Astrocyte of the hippocampus (primary cell): ENCODE measurements around the gene VILL.

Experiments used
- DNase-seq: peaks from one replicate; pipeline ENCODE4 v3.0.0; 2011; ENCODE audit warnings: low read depth, low spot score

Gene VILL

DNA sequence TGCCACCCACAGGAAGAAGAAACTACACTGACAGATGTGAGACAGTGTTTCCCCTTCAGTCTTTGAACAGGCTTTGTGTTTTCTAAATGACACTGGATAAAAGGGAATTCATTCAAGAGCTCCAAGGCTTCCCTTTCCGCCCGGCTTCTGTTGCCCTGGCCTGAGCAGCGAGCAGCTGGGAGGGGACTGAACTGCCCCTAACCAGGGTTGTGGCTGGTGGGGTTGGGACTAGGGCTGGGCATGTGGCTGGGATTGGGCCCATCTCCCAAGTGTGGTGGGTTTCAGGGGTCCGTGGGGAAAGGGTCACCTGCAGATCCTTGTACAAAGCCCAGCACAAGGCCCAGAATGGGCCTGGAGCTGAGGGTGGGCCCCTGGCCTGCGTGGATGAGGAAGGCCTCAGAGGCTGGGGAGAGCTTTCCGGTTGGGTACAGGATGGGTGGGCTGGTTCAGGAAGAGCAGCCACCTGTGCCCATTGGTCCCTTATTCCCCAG lies 10.4 kb downstream of the VILL start:
- DNase-seq: no peak

DNA sequence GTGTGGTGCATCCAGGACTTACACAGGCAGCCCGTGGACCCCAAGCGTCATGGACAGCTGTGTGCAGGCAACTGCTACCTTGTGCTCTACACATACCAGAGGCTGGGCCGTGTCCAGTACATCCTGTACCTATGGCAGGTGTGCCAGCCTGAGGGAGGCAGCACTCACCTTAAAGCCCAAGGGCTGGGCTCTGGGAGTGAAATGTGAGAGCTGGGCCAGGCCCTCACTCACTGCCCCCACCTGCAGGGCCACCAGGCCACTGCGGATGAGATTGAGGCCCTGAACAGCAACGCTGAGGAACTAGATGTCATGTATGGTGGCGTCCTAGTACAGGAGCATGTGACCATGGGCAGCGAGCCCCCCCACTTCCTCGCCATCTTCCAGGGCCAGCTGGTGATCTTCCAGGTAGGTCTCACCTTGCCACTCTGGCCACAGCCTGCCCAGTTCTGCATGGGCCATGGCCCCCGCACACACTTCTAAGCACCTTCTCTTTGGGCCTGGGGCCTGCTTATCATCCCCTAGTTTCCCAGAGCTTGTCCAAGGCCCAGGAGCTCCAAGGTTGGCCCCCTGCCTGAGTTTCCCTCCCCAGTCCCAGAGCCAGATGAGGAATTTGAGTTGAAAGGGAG lies 11.0 kb downstream of the VILL start:
- DNase-seq: no peak

- DNase-seq: no peak
These were observed 11.8 kb downstream of the VILL start for GRCh38 chr3:38002291-38002876.

DNA sequence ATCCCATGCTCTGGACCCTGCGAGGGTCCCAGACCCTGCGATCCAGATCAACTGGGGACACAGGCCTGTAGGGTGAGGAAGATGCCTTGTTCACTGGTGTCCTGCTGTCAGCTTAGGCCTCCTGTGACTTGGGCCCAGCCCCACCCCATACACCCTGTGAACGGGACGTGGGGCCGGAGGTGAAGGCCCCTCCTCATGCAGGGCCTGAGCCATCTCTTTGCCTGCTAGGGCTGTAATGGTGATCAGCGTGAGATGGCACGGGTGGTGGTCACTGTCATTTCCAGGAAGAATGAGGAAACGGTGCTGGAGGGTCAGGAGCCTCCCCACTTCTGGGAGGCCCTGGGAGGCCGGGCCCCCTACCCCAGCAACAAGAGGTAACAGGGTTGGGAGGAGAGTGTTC lies 12.4 kb downstream of the VILL start:
- DNase-seq: no peak

GRCh38 chr3:38003371-38003816 lies 12.8 kb downstream of the VILL start:
- peak; percentile 77 for DNase-seq

DNA sequence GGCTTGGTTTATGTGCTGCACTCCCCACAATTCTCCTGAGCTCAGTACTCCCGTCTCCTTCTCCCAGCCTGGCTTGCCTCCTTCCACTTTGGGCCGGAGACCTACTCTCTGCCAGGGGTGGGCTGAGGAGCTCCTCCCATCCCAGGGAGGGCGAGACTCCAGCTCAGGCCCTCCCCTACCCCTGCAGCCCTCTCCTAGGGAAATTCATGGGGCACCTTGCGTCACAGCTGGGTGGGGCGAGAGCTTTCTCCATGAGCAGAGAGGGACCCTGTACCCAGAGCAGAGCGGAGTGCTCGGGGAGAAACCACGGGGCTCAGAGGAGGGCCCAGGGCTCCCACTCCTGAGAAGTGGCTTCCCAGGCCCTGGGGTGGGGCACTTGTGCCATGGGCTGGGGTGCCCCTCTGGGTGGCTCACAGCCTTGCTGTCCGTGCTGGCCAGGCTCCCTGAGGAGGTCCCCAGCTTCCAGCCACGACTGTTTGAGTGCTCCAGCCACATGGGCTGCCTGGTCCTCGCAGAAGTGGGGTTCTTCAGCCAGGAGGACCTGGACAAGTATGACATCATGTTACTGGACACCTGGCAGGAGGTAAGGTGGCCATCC lies 13.3 kb downstream of the VILL start:
- no peak for DNase-seq

DNA sequence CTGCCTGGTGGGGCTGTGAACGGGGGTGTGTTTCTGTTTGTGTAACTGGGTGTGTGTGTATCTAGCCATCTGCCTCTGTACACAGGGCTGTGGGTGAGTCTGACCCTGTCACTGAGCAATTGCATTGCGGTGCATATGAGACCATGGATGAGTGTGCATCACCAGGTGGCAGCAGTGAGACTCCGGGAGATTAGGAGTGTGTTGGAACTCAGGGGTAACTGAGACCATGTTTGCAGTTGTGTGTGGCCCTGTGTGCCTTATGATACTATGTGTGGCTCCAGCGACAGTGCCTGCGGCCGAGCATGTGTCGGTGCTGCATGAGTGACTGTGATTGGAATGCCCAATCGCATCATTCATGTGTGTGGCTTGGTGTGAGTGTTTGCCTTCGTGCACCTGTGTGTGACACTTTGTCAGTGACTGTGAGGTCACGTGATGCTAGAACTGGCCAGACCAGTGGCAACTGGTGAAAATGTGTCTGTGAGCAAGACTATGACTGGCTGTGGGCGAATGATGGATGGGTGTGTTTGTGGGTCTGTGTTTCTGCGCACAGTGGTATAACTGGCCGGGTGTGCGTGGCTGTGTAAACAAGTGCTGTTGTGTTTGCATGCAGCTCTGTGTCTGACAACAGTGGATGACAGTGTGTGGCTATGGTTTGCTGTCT lies 14.0 kb downstream of the VILL start:
- DNase-seq: peak; percentile 83

DNA sequence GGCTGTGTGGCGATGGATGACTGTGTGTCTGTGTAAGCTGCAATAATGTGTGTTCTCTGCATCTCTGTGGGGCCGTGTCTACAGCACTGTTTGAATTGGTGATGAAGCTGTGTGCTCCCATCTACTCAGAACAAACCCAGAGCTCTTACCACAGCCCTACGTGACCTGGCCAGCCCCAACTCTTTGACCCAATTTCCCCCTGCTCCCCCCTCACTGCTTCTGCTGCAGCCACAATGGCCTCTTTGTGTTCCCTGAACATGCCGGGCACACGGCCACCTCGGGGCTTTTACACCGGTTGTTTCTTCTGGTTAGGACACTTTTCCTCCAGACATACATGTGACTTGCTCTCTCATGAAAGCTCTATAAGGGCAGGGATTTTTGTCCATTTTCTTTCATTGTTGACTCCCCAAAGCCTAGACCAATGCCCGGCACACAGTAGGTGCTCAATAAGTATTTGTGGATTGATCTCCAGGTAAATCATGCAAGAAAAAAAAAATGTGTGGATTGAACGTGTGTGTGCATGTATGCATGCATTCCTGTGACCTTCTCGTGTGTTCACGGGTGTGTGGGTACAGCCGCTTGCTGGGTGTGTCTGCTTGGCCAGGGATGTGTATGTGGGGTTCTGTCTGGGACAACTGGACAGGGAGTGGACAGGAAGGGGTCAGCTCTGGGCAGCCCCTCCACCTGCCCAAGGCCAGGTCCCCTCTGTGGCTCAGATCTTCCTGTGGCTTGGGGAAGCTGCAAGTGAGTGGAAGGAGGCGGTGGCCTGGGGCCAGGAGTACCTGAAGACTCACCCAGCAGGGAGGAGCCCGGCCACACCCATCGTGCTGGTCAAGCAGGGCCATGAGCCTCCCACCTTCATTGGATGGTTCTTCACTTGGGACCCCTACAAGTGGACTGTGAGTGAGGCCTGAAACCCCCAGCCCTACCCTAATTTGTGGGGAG lies 14.8 kb downstream of the VILL start:
- DNase-seq: peak; percentile 92

GRCh38 chr3:38006031-38006430 lies 15.4 kb downstream of the VILL start:
- no peak for DNase-seq

- no peak for DNase-seq
These were observed 15.9 kb downstream of the VILL start for GRCh38 chr3:38006445-38006995.

- no peak for DNase-seq
These were observed 17.1 kb downstream of the VILL start for GRCh38 chr3:38007754-38008090.

- no peak for DNase-seq
These were observed 17.7 kb downstream of the VILL start for GRCh38 chr3:38008191-38008701.

GRCh38 chr3:38008971-38009580 lies 18.5 kb downstream of the VILL start:
- no peak for DNase-seq

- no peak for DNase-seq
These were observed 19.4 kb downstream of the VILL start for GRCh38 chr3:38009807-38010591.

DNA sequence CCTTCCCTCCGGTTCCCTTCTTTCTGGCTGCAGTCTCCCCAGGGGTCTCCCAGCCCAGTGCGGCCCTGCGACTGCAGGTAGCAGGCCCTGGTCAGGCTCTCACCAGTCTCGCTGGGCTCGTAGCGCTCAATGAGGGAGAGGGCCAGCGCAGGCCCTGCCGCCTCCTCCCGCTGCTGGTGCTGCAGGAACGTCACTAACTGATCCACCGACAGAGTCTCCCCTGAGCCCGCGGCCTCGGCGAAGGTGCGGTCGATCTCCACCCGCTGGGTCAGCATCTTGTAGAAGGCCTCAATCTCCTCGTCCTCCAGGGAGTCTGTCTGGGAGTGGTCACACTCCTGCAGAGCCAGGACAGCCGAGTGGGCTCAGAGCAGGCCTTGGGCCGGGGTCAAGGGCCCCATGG lies 20.5 kb downstream of the VILL start:
- no peak for DNase-seq

GRCh38 chr3:38015485-38015884 lies 24.9 kb downstream of the VILL start:
- DNase-seq: no peak

- DNase-seq: no peak
These were observed 25.4 kb downstream of the VILL start for GRCh38 chr3:38015984-38016383.

DNA sequence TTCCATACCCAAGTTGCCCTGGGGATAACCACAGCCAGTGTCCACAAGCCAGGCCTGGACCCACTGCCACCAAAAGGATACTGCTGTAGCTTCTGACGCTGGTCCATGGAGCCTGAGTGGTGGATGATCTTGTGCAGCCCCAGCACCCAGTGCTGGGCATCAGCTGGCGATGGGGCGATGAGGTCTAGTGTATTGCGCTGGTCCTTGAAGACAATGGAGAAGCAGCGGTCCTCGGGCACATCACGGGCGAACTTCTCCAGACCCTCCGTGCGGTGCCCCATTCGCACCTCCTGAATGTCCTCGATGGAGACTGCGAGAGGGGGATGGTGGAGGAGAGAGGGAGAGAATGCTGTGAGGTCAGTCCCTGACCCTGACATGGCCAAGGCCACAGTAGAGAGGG lies 25.8 kb downstream of the VILL start:
- no peak for DNase-seq

DNA sequence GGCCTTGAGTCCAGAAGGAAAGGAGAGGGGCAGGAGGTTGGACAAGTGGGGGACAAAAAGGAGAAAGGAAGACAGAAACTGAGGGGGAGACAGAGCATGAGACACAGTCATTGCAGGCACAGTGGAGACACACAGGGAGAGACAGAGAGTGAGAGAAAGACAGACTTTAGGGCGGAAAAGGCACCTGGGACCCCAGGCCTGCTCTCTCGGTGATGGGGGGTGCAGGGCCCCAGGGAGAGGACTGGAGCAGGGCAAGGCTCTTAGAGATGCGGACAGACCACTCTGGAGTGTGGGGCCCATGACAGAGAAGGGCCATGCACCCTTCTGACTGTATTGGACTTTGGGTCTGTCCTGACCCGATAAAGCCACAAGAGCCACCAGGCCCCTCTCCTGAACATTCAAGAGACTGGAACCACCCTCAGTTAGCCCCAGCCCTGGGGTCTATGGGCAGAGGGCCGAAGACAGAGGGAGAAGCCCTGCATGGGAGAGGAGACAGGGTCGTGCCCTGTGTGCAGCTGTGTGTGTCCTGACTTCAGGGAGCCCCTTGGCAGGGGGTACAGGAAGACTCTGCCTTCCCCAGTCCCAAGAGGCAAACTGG lies 26.4 kb downstream of the VILL start:
- DNase-seq: no peak
